ENCODE measurements around the gene RACGAP1.

RACGAP1 gene

GRCh38 chr12:49953961-49954846, 71.1 kb downstream of the RACGAP1 start:
- no peak for DNase-seq

GRCh38 chr12:49953151-49953550, 72.1 kb downstream of the RACGAP1 start:
- DNase-seq, result no peak

GRCh38 chr12:49952391-49953055, 72.8 kb downstream of the RACGAP1 start:
- DNase-seq, result no peak

GRCh38 chr12:49951411-49952240, 73.7 kb downstream of the RACGAP1 start:
- DNase-seq, result no peak

GRCh38 chr12:49950273-49951251, 74.7 kb downstream of the RACGAP1 start, which contains the start of gene AQP2:
Gene AQP2, plus strand, starts transcription at chr12:49950737. Its CDS starts 94 bp downstream, at chr12:49950831.
- no peak for DNase-seq

GRCh38 chr12:49949866-49950265, 75.4 kb downstream of the RACGAP1 start:
- no peak for DNase-seq

GRCh38 chr12:49948866-49949845, 76.1 kb downstream of the RACGAP1 start:
- DNase-seq, result no peak

GRCh38 chr12:49947593-49948226, 77.6 kb downstream of the RACGAP1 start:
- no peak for DNase-seq

GRCh38 chr12:49946497-49946896, 78.8 kb downstream of the RACGAP1 start:
- no peak for DNase-seq

- DNase-seq, result peak; percentile 51
These were observed 79.2 kb downstream of the RACGAP1 start for GRCh38 chr12:49946086-49946485.

GRCh38 chr12:49945394-49946080, 79.8 kb downstream of the RACGAP1 start:
- DNase-seq, result peak; percentile 91

- peak; percentile 31 for DNase-seq
These were observed 80.6 kb downstream of the RACGAP1 start for GRCh38 chr12:49944718-49945117.

GRCh38 chr12:49944046-49944445, 81.2 kb downstream of the RACGAP1 start:
- DNase-seq, result peak; percentile 29

- no peak for DNase-seq
These were observed 81.7 kb downstream of the RACGAP1 start for GRCh38 chr12:49943625-49943960.

- DNase-seq, result peak; percentile 29
These were observed 82.2 kb downstream of the RACGAP1 start for GRCh38 chr12:49942921-49943624.

GRCh38 chr12:49942512-49942893, 82.8 kb downstream of the RACGAP1 start:
- no peak for DNase-seq

GRCh38 chr12:49941556-49942511, 83.5 kb downstream of the RACGAP1 start:
- peak; percentile 27 for DNase-seq

- DNase-seq, result peak; percentile 14
These were observed 85.6 kb downstream of the RACGAP1 start for GRCh38 chr12:49939707-49940106.
